GM21390 (cell line): ENCODE measurements around the gene RIPOR3.
"Not testable (repeated sequence)": the region's sequence is repeated elsewhere in the genome, so short reads cannot be mapped to it uniquely, and the experiment has no call there.

Source experiments
- ATAC-seq: cut with Tn5 transposase; IDR thresholded peaks from one replicate; pipeline ENCODE4 v1.9.1; 2021; ENCODE audit not compliant: unreplicated experiment

Gene RIPOR3

GRCh38 chr20:50659975-50660670 is 31.2 kb downstream of the RIPOR3 start:
- ATAC-seq, result no peak

GRCh38 chr20:50658804-50659380 is 32.5 kb downstream of the RIPOR3 start:
- no peak for ATAC-seq

- no peak for ATAC-seq
Measured at GRCh38 chr20:50655311-50655880, 35.9 kb downstream of the RIPOR3 start.

- no peak for ATAC-seq
Measured at GRCh38 chr20:50654904-50655303, 36.4 kb downstream of the RIPOR3 start.

GRCh38 chr20:50652702-50653294 is 38.5 kb downstream of the RIPOR3 start:
- no peak for ATAC-seq

GRCh38 chr20:50651676-50652075 is 39.7 kb downstream of the RIPOR3 start:
- ATAC-seq, result no peak

GRCh38 chr20:50649590-50649989 is 41.8 kb downstream of the RIPOR3 start:
- ATAC-seq, result no peak

GRCh38 chr20:50648651-50649050 is 42.7 kb downstream of the RIPOR3 start:
- no peak for ATAC-seq

GRCh38 chr20:50646483-50646996 is 44.8 kb downstream of the RIPOR3 start:
- ATAC-seq, result no peak

- no peak for ATAC-seq
Measured at GRCh38 chr20:50645253-50646068, 45.9 kb downstream of the RIPOR3 start.

- no peak for ATAC-seq
Measured at GRCh38 chr20:50642288-50642803, 49.0 kb downstream of the RIPOR3 start.

GRCh38 chr20:50641625-50642287 is 49.6 kb downstream of the RIPOR3 start:
- not testable (repeated sequence) for ATAC-seq

- not testable (repeated sequence) for ATAC-seq
Measured at GRCh38 chr20:50639971-50640711, 51.2 kb downstream of the RIPOR3 start.

- ATAC-seq, result not testable (repeated sequence)
Measured at GRCh38 chr20:50638015-50638847, 53.1 kb downstream of the RIPOR3 start.

GRCh38 chr20:50636601-50637540 is 54.5 kb downstream of the RIPOR3 start:
- ATAC-seq, result no peak

GRCh38 chr20:50635676-50636600 is 55.4 kb downstream of the RIPOR3 start:
- no peak for ATAC-seq
